ENCODE measurements around the gene SLC16A2. TPM values are rescaled to one million over a fixed set of nuclear protein-coding genes. Genes with fewer than 3 reads are reported as not detected.

The SLC16A2 gene
- total and polyA plus RNA-seq, 10 of the 15 experiments (the other 5 are each of a cell fraction or from before 2014, with no cell fraction given) = 0.08 to 0.13 TPM; not detected in 8

GRCh38 chrX:74458736-74459135 is 37.4 kb downstream of the SLC16A2 start:
- Histone ChIP-seq H3K4me1 (ENCODE audit: control insufficient read depth, insufficient read depth, low read length) (no peaks in the 10 kb centered on the region), H3K4me2 (ENCODE audit: control insufficient read depth, insufficient read depth) (no peak overlapping the region), H3K4me3 (no peak overlapping the region), H4K20me1 (ENCODE audit: control insufficient read depth, insufficient read depth) (no peaks in the 10 kb centered on the region), H3K9me3 (replicated peaks; ENCODE audit: control insufficient read depth, insufficient read depth, low read length) (no peaks in the 10 kb centered on the region), H3K27ac (ENCODE audit: control insufficient read depth, insufficient read depth) (no peak overlapping the region), H3K79me2 (ENCODE audit: control insufficient read depth, insufficient read depth, low read length) (no peaks in the 10 kb centered on the region), H3K9ac (ENCODE audit: control insufficient read depth, insufficient read depth, low read length) (no peak overlapping the region), H2AFZ (ENCODE audit: control insufficient read depth, low read depth, low read length) (no peak overlapping the region), H3K36me3 (ENCODE audit: control insufficient read depth in 2 of 2, insufficient read depth in 2 of 2, low read length in 1 of 2) (no peaks in the 10 kb centered on the region), H3K27me3 (replicated peaks in 1 of 2; ENCODE audit: control insufficient read depth in 2 of 2, insufficient read depth in 2 of 2, low read length in 1 of 2) (no peaks in the 10 kb centered on the region; a peak in 1 of 4 replicates)
- SMC1A ChIA-PET (ENCODE audit: uncharacterized antibody, unreplicated experiment) = no interaction called here
- FAIRE-seq = no peak
- no TSS peak for BruUV-seq (replicated peaks)
- in situ Hi-C loops (cut with MboI) = no loop called here
- ATAC-seq = no peak
- CTCF ChIA-PET = no interaction called here
- intact Hi-C loops (cut with micrococcal nuclease; ENCODE audit: unreplicated experiment) = no loop called here
- RAD21 ChIA-PET (ENCODE audit: unreplicated experiment) = no interaction called here
- WGBS (ENCODE audit: insufficient coverage, insufficient replicate concordance, low lambda C conversion rate, missing lambda C conversion rate) = 0% methylated on average over 1 of the region's 1 CpG
- TF ChIP-seq BCLAF1 (IDR thresholded peaks at IDR 0.05) (no peak), SIX5 (IDR thresholded peaks at IDR 0.05; ENCODE audit: low read depth, low read length, severe bottlenecking) (no peak), PBX3 (IDR thresholded peaks at IDR 0.05; ENCODE audit: insufficient replicate concordance, low read depth, low read length) (no peak), RFX5 (IDR thresholded peaks at IDR 0.05; ENCODE audit: low read depth, low read length) (no peak), SIN3A (IDR thresholded peaks at IDR 0.05; ENCODE audit: low read depth, low read length) (no peak)
- no peak for DNase-seq (ENCODE audit: low read depth, low spot score)
- POLR2A ChIA-PET = no interaction called here
